ENCODE results near the gene DTX4.

DTX4 gene

DNA sequence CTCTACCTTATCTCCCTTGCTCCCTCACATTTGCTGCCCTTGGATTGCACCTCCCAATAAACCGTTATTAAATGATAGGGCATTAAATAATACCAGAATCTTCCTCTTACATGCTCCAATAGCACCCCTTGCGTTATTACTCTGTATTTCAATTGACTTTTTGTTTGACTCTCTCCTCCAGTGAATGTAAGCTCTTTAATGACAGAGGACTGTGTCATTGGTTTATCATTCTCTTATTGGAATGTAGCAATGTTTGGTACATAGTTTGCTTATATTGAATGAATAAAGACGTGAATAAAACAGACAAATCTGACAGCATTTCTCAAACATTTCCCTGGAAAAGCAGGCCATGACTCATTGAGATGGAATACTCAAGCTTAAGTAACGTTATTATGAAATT lies 49.5 kb downstream of the DTX4 start:
- no peak for DNase-seq

DNA sequence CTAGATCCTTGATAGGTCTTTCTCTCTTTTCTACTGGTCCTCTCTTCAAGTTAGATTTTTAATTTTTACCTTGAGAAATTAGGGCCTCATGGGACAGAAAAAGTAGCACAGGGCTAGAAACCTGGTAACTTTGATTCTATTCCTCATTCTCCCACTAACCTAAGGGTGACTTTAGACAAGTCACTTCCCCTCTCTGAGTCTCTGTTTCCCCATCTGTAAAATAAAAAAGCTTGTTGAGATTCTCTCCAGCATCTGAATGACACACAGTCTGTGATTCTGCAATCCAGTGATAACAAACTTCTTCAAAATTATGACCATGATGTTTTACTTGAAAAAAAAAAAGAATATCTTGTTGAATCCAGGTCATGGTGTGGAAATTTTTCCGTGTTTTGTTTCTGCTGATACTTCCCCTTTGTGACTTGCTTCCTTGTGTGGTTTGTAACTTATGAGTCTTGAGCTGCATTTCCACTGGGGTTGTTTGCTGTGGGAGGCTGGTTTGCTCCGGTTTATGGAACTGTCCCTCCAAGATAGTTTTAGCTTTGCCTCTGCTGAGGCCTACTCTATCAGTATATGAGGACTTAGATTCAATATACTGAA lies 50.6 kb downstream of the DTX4 start:
- peak in 1 of 2 donors; percentile 24 for DNase-seq

DNA sequence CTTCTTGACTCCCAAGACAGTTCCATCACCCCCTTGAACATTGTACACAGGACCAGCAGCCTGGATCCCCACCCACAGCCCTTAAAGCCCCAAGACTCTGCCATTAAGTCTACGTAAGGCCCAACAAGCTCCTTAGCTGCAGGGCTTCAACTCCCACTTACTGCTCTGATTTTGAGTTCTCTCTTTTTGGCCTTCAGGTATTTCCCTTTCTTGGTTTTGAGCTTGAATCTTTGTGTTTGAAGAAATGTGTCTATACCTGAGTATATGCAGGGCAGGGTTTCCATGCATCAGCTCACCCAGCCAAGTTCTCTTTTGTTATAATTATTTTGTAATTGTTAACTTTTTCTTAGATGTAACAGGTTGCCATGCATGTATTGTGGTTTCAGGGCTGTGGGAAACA lies 51.2 kb downstream of the DTX4 start:
- no peak for DNase-seq

DNA sequence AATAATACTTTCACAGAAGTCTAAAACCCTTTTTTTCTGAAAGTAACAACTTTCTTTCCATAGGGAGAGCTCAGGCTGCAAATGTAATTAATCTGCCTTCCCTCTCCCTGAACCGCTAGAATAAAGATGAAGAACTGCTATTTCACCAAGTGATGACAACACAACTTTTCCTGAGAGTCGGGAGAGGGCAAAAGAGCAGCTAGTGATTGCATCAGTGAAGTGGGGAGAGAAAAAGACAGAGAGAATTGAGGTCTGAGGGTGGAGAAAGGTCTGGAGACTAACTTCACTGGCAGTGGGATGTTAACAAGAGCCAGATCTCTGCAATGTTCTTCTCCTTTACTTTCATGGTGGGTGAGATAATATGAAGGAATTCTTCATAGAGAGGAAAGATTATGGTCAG lies 51.7 kb downstream of the DTX4 start:
- no peak for DNase-seq

DNA sequence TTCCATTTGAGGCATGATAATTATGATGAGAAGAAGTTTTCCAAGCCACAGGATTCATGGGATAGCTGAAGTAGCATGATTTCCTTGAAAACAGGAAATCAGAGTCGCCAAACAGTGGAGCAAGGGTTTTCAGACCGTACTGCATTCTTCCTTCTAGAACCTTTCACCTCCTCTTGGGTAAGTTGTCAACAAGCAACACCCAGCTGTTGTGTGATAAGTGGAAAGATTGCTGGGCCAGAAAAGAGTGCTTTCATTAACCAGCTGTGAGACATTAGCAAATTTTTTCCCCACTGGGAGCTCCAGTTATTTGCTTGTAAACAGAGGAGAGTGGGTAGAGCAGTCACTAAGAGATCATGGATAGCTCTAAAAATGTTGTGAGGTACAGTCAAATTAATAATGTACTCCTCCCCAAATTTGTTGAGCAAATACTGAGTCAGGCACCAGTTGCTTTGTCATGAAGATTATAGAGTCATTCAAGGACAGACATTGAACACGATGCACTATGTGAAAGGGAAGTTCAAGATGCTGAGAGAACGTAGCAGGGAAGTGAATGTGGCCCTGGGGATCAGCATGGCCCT lies 52.5 kb downstream of the DTX4 start:
- peak in 1 of 2 donors; percentile 9 for DNase-seq

DNA sequence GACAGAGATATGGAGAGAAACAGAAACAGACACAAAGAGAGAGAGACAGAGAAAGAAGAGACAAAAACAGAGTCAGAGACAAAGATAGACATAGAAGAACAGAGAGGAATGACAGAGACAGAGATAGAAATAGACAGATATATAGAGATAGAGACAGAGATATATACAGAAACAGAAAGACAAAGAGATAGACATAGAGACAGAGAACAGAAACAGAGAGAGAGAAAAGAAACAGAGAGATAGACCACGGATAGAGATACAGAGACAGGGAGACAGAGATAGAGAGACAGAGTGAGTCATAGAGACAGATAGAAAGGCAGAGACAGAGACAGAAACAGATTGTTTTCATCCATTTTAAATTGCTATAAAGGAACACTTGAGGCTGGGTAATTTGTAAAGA lies 53.1 kb downstream of the DTX4 start:
- no peak for DNase-seq

DNA sequence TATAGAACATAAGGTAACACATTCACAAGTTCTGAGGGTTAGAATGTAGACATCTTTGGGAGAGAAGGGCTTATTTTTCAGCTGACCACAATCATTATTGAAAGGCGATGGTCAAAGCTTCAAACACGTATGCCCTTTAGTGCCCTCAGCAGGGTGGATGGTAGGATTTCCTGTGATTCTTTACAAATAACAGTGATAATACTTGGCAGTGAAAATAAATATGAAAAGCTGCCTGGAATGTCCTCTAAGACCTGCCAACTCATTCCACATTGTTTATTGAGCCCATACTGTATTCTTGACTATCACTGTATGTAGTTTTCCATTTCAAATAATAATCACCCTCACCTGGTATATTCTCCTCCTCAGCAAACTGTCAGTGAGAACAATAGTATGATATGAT lies 54.5 kb downstream of the DTX4 start:
- DNase-seq: no peak

DNA sequence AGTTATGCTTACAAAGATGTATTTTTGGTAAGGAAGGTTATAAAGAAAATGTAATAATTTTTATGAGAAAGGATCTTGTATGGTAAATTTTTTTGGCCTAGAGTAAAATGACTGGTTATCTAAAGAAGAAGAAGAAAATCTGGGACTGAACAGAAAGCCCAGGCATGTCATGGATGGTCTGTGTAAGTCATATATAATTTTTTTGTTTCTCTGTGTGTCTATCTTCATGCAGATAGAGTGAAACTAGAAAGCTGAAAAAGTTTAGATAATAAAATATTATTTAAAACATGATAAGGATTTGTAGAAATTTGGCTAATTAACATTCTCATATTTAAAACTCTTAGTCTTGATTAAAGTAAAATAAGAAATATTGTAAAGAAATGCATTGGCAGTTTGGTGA lies 68.4 kb downstream of the DTX4 start:
- DNase-seq: no peak

DNA sequence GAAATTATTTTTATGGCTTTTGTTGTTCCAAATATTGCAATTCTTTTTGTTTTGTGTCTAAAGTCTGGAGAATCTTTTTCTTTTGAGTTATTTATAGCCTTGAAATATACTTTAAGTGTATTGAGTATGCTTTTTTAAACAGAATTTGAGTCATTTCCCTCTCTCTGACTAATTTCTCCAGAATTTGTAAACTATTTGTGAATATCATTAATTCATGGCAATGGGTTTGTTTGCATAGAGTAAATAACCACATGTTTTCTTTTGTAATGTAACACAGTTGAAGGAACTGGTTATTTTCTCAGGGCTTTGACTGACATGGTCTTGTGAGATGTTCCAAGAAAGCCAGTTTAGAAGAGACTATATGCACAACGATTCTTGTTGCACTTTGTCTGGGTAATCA lies 71.7 kb downstream of the DTX4 start:
- DNase-seq: no peak

DNA sequence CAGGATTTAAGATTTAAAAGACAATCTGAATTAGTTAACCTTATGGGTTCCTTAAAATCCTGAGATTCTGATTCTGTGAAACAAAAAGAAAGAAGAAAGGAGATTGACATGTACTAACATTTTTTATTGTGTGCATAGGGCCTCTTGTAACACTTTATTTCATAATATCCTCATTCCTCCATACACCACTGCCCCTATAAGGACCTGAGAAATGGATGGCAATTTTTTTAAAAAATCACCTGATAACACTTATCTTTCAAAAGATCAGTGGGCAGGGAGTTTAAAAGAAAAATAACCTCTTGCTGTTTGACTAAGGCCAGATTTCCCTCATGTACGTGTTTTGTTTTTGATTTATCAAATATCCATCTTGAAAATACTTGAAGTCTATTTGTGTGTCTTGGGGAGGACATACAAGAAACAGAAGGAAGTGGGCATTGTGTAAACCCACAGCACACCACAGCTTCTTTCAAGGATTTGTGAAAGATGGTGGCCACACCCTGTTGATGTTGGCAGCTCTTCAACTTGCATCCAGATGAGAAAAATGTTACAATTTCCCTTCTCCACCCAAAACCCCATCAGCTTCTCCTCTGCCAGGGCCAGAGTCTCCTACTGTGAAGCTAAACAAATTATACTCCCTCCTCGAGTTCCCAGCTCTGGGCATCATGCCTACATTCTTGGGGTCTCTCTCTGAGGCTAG lies 75.7 kb downstream of the DTX4 start:
- peak; percentile 37 to 44 for DNase-seq

DNA sequence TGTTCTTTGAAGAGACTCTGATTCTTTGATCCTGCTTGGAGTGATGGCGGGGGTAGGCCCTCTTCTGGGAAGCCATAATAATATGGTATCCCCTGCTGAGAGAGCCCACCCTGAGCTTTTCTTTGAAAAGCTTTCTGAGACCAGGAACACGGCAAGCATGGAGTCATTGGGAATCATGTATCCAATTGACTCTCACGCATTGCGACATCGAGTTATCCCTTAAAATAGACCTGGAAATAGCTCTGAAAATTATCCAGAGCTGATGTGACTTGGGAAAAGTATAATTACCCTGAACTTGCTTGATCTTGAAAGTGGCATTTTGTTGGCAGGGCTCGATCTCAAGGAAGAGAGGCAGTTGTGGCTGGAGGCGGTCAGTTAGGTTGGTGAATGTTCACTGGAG lies 77.6 kb downstream of the DTX4 start:
- DNase-seq: no peak

DNA sequence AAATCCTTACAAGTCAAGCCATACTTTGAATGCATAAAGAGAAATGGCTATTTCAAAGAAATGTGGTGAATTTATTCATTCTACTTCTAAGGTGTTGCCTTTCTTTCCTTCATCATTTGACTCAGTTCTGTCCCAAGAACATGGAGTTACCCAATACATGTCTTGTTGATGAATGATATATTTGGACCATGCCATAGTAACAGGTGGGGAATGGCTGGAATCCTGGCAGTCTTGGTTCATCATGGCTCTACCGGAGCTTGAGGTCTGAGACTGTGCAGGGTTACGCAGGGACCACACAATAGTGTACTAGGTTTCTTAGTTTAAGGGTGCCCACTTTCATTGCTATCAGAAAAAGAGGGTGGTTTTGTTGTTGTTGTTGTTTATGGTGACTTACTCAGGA lies 81.1 kb downstream of the DTX4 start:
- DNase-seq: no peak

DNA sequence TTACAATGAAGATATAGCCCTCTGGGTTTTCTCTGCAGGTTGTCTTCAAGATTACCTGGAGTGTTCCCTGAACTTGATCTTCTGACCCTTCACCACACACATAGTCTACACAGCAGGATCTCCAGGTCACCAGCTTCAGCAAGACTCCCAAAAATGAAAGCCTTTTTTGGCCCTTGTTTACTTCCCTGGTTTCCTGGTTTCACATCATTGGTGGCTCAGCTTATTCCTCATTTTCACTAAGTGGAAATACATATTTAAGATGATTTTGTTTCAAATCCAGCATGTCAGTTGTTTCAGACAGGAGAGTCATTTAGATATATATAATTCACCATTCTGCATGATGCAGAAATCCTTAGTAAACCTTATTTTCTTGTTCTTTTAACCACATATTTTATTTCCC lies 82.4 kb downstream of the DTX4 start:
- no peak for DNase-seq

DNA sequence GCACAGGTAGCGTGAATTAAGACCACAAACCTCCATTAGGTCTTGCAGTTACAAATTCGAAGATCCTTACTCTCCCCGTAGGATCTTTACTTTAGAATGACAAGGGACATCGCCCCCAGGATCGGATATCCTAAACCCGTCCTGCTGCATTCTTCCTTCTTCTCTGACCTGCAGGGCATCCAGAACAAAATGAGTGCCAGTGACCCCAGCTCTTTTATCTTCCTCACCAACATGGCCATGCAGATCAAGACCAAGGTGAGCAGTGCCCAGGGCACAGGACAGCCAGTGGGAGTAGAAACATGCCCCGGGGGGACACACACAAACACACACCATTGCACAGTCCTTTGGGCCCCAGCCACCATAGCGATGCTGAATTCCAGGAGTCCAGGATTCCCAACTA lies 83.3 kb downstream of the DTX4 start:
- no peak for DNase-seq

Measured in CD4-positive, alpha-beta T cell treated with Interleukin-4 for 1 hour (primary cell).